Tibial nerve (tissue), 4 donors: ENCODE measurements around the gene FLT3.

Experiments
- CTCF ChIP-seq, 5 experiments: fragments of 200-600 bp in 3 of 5; fragments of 450-650 bp in 2 of 5; sonication (generic) in 3 of 5; IDR thresholded peaks; one replicate each; pipeline ENCODE4 v1.5.1; 2016 to 2019; ENCODE audit warnings: antibody characterized with exemption in 5 of 5, mild to moderate bottlenecking in 3 of 5, moderate library complexity in 2 of 5
- EP300 ChIP-seq, 2 donors: sonication (generic); formaldehyde crosslinking; IDR thresholded peaks; one replicate each; pipeline ENCODE4 v1.6.1; 2017; ENCODE audit warnings: antibody characterized with exemption in 2 of 2, mild to moderate bottlenecking in 1 of 2
- POLR2A ChIP-seq, 2 donors: fragments of 450-650 bp; IDR thresholded peaks; one replicate each; pipeline ENCODE4 v1.6.1; 2017; ENCODE audit warnings: antibody characterized with exemption in 2 of 2, mild to moderate bottlenecking in 2 of 2, moderate library complexity in 2 of 2

GRCh38 chr13:27970382-27971235, 129.8 kb downstream of the FLT3 start:
- TF ChIP-seq POLR2A (IDR thresholded peaks at IDR 0.05), result no peak
- no peak for TF ChIP-seq CTCF (IDR thresholded peaks at IDR 0.05)
- no peak for TF ChIP-seq EP300 (IDR thresholded peaks at IDR 0.05)
